MM.1S (cell line): ENCODE measurements around the gene C11orf21.

Experiments used
- DNase-seq: peaks from one replicate; pipeline ENCODE4 v3.0.0-alpha.2; 2015
- H2AFZ ChIP-seq: fragments of 300-600 bp; sonication (generic); 2 replicates; pipeline ENCODE4 v1.6.0; 2016; ENCODE audit warnings: antibody characterized with exemption, low read length
- H3F3A ChIP-seq: fragments of 300-600 bp; sonication (generic); 2 replicates; pipeline ENCODE4 v1.6.1; 2016; ENCODE audit warnings: mild to moderate bottlenecking, antibody characterized with exemption, low read length, moderate library complexity, mixed read lengths; ENCODE audit not compliant: insufficient read depth
- H3K27ac ChIP-seq: fragments of 300-600 bp; sonication (generic); 2 replicates; pipeline ENCODE4 v1.5.1; 2016; ENCODE audit warnings: mild to moderate bottlenecking, low read length
- H3K27me3 ChIP-seq: fragments of 300-600 bp; sonication (generic); replicated peaks from 2 replicates; pipeline ENCODE4 v1.6.0; 2016; ENCODE audit warnings: low read length; ENCODE audit not compliant: insufficient read depth
- H3K36me3 ChIP-seq: fragments of 300-600 bp; sonication (generic); replicated peaks from 2 replicates; pipeline ENCODE4 v1.6.1; 2016; ENCODE audit warnings: mild to moderate bottlenecking, low read length, mixed read lengths; ENCODE audit not compliant: insufficient read depth
- H3K4me1 ChIP-seq: fragments of 300-600 bp; sonication (generic); 2 replicates; pipeline ENCODE4 v1.6.1; 2016; ENCODE audit warnings: low read length, mixed read lengths
- H3K4me2 ChIP-seq: fragments of 300-600 bp; sonication (generic); 2 replicates; pipeline ENCODE4 v1.6.0; 2016; ENCODE audit warnings: low read depth, low read length
- H3K4me3 ChIP-seq: fragments of 300-600 bp; sonication (generic); 2 replicates; pipeline ENCODE4 v1.5.1; 2016; ENCODE audit warnings: low read length, mixed read lengths
- H3K79me2 ChIP-seq: fragments of 300-600 bp; sonication (generic); 2 replicates; pipeline ENCODE4 v1.6.1; 2016; ENCODE audit warnings: mixed run types, low read length, mixed read lengths
- H3K9ac ChIP-seq: fragments of 300-600 bp; sonication (generic); 2 replicates; pipeline ENCODE4 v1.6.1; 2016; ENCODE audit warnings: low read length, mixed read lengths
- H3K9me2 ChIP-seq: fragments of 300-600 bp; sonication (generic); replicated peaks from 2 replicates; pipeline ENCODE4 v1.6.1; 2016; ENCODE audit warnings: mild to moderate bottlenecking, low read length, mixed read lengths; ENCODE audit not compliant: insufficient read depth
- H3K9me3 ChIP-seq: fragments of 300-600 bp; sonication (generic); replicated peaks from 2 replicates; pipeline ENCODE4 v1.6.1; 2016; ENCODE audit warnings: mild to moderate bottlenecking, low read length, mixed read lengths; ENCODE audit not compliant: insufficient read depth
- H4K20me1 ChIP-seq: fragments of 300-600 bp; sonication (generic); 2 replicates; pipeline ENCODE4 v1.6.1; 2016; ENCODE audit warnings: mild to moderate bottlenecking, low read length, moderate library complexity, mixed read lengths; ENCODE audit not compliant: insufficient read depth
- CTCF ChIP-seq: fragments of 300-600 bp; sonication (generic); IDR thresholded peaks from 2 replicates; pipeline ENCODE4 v1.5.1; 2016; ENCODE audit warnings: antibody characterized with exemption, low read length, mixed read lengths
- EZH2 ChIP-seq: fragments of 300-600 bp; sonication (generic); optimal IDR thresholded peaks from 2 replicates; pipeline ENCODE3; 2017; ENCODE audit warnings: low read depth, mild to moderate bottlenecking, antibody characterized with exemption, low read length, mixed read lengths
- EZH2phosphoT487 ChIP-seq: fragments of 300-600 bp; sonication (generic); IDR thresholded peaks from 2 replicates; pipeline ENCODE4 v1.6.1; 2018; ENCODE audit warnings: antibody characterized with exemption, low read length

The C11orf21 gene

GRCh38 chr11:2311353-2312133 lies 9.8 kb upstream of the C11orf21 start:
- no peaks in the 10 kb centered on the region for H3K9me2 ChIP-seq
- H2AFZ ChIP-seq, result no peak overlapping the region

GRCh38 chr11:2310786-2311352 lies 9.2 kb upstream of the C11orf21 start:
- no peak for DNase-seq
- Histone ChIP-seq H3K4me1 (peaks cover 6% of the 10 kb centered on the region), H3K4me2 (no peak overlapping the region), H3K9me3 (no peaks in the 10 kb centered on the region), H2AFZ (no peak overlapping the region), H3K36me3 (no peaks in the 10 kb centered on the region), H3K9ac (no peak overlapping the region), H3K27ac (no peak overlapping the region), H3K9me2 (no peaks in the 10 kb centered on the region), H3K27me3 (peaks cover 78% of the 10 kb centered on the region), H3K4me3 (no peak overlapping the region), H4K20me1 (no peaks in the 10 kb centered on the region), H3F3A (no peaks in the 10 kb centered on the region), H3K79me2 (no peaks in the 10 kb centered on the region)
- TF ChIP-seq EZH2phosphoT487, result no peak
- TF ChIP-seq CTCF, result no peak
- TF ChIP-seq EZH2, result no peak

More at GRCh38 chr11:2311353-2312133, 9.8 kb upstream of the C11orf21 start:
- TF ChIP-seq EZH2phosphoT487, result no peak
- Histone ChIP-seq H3K9me3 (no peaks in the 10 kb centered on the region), H3K4me1 (no peaks in the 10 kb centered on the region), H3K27ac (no peak overlapping the region), H3K79me2 (no peaks in the 10 kb centered on the region), H3F3A (no peaks in the 10 kb centered on the region), H3K4me3 (no peak overlapping the region), H3K36me3 (no peaks in the 10 kb centered on the region), H4K20me1 (no peaks in the 10 kb centered on the region), H3K9ac (no peak overlapping the region), H3K4me2 (no peak overlapping the region), H3K27me3 (peaks cover 85% of the 10 kb centered on the region)
- no peak for DNase-seq

- no peaks in the 10 kb centered on the region for H3K9me3 ChIP-seq
- no peak overlapping the region for H3K27ac ChIP-seq
- H3K4me1 ChIP-seq, result peaks cover 10% of the 10 kb centered on the region
- no peaks in the 10 kb centered on the region for H3K79me2 ChIP-seq
- H4K20me1 ChIP-seq, result no peaks in the 10 kb centered on the region
- H3K9ac ChIP-seq, result no peak overlapping the region
- H3K4me3 ChIP-seq, result no peak overlapping the region
- TF ChIP-seq CTCF (no peak), EZH2phosphoT487 (no peak), EZH2 (no peak)
- no peak overlapping the region for H2AFZ ChIP-seq
- H3K27me3 ChIP-seq, result peaks cover 71% of the 10 kb centered on the region
- no peak for DNase-seq
- no peaks in the 10 kb centered on the region for H3K36me3 ChIP-seq
- no peaks in the 10 kb centered on the region for H3K9me2 ChIP-seq
- H3K4me2 ChIP-seq, result no peak overlapping the region
- H3F3A ChIP-seq, result no peaks in the 10 kb centered on the region
These were observed 8.5 kb upstream of the C11orf21 start for GRCh38 chr11:2310073-2310785.
